GM12878 (cell line): ENCODE results near the gene TRRAP.

ENCODE experiments used
- NFYB ChIP-seq: IDR thresholded peaks from 2 replicates; pipeline ENCODE4 v1.6.1; 2011; ENCODE audit warnings: low read depth, mild to moderate bottlenecking, low read length, improper control_type of control experiment, moderate library complexity; ENCODE audit not compliant: insufficient read depth
- RAD51 ChIP-seq: fragments of 450-650 bp; IDR thresholded peaks from 2 replicates; pipeline ENCODE4 v1.6.1; 2016; ENCODE audit warnings: moderate library complexity, mild to moderate bottlenecking, inconsistent platforms
- RFX5 ChIP-seq: IDR thresholded peaks from 2 replicates; pipeline ENCODE4 v1.6.1; 2011; ENCODE audit warnings: low read depth, low read length, improper control_type of control experiment
- USF2 ChIP-seq: IDR thresholded peaks from 2 replicates; pipeline ENCODE4 v1.6.1; 2011; ENCODE audit warnings: low read depth, low read length, improper control_type of control experiment, borderline replicate concordance
- TF ChIP-seq, protein P1 (sequence below), 3 experiments: IDR thresholded peaks in 2 of 3; conservative IDR thresholded peaks in 1 of 3; 2 replicates each; pipeline ENCODE4 v1.5.1; 2011; ENCODE audit warnings: low read depth in 3 of 3, low read length in 3 of 3, mild to moderate bottlenecking in 3 of 3, control low read depth in 2 of 3, moderate library complexity in 2 of 3, inconsistent platforms in 1 of 3, mixed read lengths in 1 of 3; ENCODE audit not compliant: control insufficient read depth in 2 of 3, insufficient read depth in 1 of 3; ENCODE audit errors: extremely low read depth in 1 of 3

DNA sequence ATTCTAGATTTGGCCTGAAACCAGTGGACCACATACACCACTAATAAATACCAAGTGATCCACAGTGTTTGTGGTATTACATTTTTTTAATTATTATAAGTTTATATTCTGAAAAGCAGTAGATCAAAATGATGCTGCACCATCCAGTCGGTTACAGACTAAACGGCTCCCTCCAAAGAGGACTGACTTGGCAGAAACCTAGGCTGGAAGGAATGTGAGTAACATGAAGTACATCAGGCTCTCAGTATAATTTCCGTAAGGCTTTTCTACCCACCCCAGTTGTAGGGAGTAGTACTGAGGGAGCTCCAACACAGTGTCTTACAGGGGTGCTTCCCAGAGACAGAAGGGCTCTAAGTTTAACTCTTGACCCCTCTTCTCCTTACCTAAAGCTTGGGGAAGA, 119.5 kb downstream of the TRRAP start:
- TF ChIP-seq, protein P1, sequence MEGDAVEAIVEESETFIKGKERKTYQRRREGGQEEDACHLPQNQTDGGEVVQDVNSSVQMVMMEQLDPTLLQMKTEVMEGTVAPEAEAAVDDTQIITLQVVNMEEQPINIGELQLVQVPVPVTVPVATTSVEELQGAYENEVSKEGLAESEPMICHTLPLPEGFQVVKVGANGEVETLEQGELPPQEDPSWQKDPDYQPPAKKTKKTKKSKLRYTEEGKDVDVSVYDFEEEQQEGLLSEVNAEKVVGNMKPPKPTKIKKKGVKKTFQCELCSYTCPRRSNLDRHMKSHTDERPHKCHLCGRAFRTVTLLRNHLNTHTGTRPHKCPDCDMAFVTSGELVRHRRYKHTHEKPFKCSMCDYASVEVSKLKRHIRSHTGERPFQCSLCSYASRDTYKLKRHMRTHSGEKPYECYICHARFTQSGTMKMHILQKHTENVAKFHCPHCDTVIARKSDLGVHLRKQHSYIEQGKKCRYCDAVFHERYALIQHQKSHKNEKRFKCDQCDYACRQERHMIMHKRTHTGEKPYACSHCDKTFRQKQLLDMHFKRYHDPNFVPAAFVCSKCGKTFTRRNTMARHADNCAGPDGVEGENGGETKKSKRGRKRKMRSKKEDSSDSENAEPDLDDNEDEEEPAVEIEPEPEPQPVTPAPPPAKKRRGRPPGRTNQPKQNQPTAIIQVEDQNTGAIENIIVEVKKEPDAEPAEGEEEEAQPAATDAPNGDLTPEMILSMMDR (IDR thresholded peaks at IDR 0.05 in 2 of 3, conservative IDR thresholded peaks at IDR 0.05 in 1 of 3; ENCODE audit: control insufficient read depth in 2 of 3, extremely low read depth in 1 of 3, insufficient read depth in 1 of 3, low read depth in 3 of 3, low read length in 3 of 3) = no peak
- TF ChIP-seq RAD51 (no peak), NFYB (no peak), USF2 (no peak), RFX5 (no peak)
